AG04450 (cell line): ENCODE measurements around the gene TOB2. TPM values are rescaled to one million over a fixed set of nuclear protein-coding genes. Genes with fewer than 3 reads are reported as not detected.

Experiments used
- CTCF ChIA-PET: fragments of 300-600, 350-600 bp; formaldehyde crosslinking; extraction: SDS; loops from one replicate; lab custom pipeline; 2022; ENCODE audit warnings: antibody characterized with exemption, inconsistent platforms; lab: Charles Lee
- POLR2A ChIA-PET: fragments of 350-600 bp; formaldehyde crosslinking; extraction: SDS; loops from one replicate; lab custom pipeline; 2021; ENCODE audit warnings: antibody characterized with exemption, inconsistent platforms; lab: Yijun Ruan, JAX
- DNase-seq: peaks from one replicate; pipeline ENCODE4 v3.0.0-alpha.2; 2011; ENCODE audit warnings: low read depth, low spot score
- H3K27ac ChIP-seq: one replicate; pipeline ENCODE4 v1.5.1; 2012; ENCODE audit warnings: low read depth, low read length, control low read depth
- H3K27me3 ChIP-seq: one replicate; pipeline ENCODE4 v1.6.0; 2012; ENCODE audit warnings: low read length; ENCODE audit not compliant: control insufficient read depth, insufficient read depth
- H3K4me3 ChIP-seq: 2 replicates; pipeline ENCODE4 v1.5.1; 2011; ENCODE audit warnings: mild to moderate bottlenecking, low read depth, low read length, control low read depth
- H3K9me3 ChIP-seq: 2 replicates; pipeline ENCODE4 v1.5.1; 2012; ENCODE audit warnings: low read length; ENCODE audit not compliant: control insufficient read depth, insufficient read depth
- polyA plus RNA-seq: library from polyadenylated mRNA; depleted of rRNA; stranded (reverse); fragments of >200 nt; gene quantifications from 2 replicates; pipeline ENCODE4 v1.2.3, GENCODE V29; 2011
- TF ChIP-seq, protein P1 (sequence below): IDR thresholded peaks from 2 replicates; pipeline ENCODE4 v1.5.1; 2011; ENCODE audit warnings: low read depth, low read length, control low read depth, inconsistent platforms

Gene TOB2
- polyA plus RNA-seq, 1 experiment = 25.9 TPM

DNA sequence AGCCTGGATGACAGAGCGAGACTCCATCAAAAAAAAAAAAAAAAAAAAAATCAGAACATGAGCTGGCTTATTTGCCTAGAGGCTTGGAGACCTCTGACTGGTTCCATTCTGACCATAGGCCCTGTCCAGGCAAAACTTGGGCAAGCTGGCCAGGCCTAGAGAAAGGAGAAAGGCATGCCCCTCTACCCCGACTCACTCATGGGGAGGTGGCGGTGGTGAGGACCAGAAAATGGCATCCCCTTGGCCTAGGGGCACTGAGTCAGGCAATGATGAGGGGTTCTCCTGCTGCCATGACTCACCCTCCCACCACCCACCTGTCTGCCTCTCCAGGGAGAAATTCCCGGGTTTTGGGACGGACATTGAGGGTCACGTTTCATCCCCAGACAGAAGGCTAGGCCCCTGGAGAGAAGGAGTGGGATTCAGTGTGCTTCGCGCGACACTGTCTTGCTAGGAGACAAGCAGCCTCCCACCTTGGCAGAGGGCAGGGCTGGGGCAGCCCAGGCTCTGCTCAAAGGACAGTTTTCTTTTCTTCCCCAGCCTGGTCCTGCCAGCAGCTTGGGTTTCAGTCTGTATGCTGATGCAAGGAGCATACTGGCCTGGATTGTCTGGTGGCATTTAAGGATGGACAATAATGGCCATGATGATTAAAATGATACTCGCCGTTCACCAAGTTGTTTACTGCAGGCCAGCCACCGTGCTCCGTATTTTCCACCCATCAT lies 17.2 kb downstream of the TOB2 start:
- ChIA-PET POLR2A (interaction anchor here (0.7 to 2.1 kb wide), 2 partner anchors 17 to 62 kb away, joined by 4 to 10 read pairs; partner anchors contain the start of gene TOB2), CTCF (interaction anchor here (1.1 to 1.4 kb wide), 2 partner anchors 88 to 95 kb away, joined by 4 to 5 read pairs; no protein-coding TSS in a partner anchor)
- H3K27me3 ChIP-seq = no peaks in the 10 kb centered on the region
- H3K9me3 ChIP-seq = no peaks in the 10 kb centered on the region
- H3K27ac ChIP-seq = peak overlapping the region; percentile 31
- TF ChIP-seq, protein P1, sequence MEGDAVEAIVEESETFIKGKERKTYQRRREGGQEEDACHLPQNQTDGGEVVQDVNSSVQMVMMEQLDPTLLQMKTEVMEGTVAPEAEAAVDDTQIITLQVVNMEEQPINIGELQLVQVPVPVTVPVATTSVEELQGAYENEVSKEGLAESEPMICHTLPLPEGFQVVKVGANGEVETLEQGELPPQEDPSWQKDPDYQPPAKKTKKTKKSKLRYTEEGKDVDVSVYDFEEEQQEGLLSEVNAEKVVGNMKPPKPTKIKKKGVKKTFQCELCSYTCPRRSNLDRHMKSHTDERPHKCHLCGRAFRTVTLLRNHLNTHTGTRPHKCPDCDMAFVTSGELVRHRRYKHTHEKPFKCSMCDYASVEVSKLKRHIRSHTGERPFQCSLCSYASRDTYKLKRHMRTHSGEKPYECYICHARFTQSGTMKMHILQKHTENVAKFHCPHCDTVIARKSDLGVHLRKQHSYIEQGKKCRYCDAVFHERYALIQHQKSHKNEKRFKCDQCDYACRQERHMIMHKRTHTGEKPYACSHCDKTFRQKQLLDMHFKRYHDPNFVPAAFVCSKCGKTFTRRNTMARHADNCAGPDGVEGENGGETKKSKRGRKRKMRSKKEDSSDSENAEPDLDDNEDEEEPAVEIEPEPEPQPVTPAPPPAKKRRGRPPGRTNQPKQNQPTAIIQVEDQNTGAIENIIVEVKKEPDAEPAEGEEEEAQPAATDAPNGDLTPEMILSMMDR = no peak
- no peak overlapping the region for H3K4me3 ChIP-seq
- DNase-seq = no peak

DNA sequence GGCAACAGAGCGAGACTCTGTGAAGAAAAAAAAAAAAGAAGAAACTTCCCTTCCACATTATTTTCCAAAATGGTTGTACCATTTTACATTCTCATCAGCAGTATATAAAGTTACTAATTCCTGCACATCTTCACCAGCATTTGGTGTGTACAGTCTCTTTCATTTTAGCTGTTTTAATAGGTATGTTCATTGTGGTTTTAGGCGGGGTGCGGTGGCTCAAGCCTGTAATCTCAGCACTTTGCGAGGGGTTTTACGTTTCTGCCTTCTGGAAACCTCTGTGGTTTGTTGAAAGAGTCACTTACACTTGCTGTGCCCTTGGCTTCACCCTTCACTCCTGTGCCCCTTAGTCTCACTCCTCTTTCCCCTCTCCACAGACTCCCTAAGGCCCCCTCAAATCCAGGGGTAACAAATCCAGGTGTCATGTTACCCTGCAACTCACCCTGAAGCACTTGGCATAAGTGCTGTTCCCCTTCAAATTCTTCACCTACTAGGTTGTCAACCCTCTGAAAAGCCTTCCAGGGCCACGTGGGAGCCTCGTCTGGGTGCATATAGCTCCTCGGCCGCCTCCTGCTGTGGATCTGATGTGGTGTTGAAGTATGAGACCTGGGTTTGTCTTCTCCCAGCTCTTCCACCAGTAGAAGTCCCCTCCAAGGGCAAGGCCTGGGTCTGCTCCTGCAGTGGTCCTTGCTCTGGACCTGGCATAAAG lies 20.8 kb downstream of the TOB2 start:
- TF ChIP-seq, protein P1 = no peak
- no peaks in the 10 kb centered on the region for H3K9me3 ChIP-seq
- ChIA-PET POLR2A (no interaction called here), CTCF (interaction anchor here (0.6 to 1.9 kb wide), 2 partner anchors 23 to 92 kb away, joined by 5 read pairs; no protein-coding TSS in a partner anchor)
- no peak overlapping the region for H3K27ac ChIP-seq
- no peaks in the 10 kb centered on the region for H3K27me3 ChIP-seq
- no peak for DNase-seq
- H3K4me3 ChIP-seq = no peak overlapping the region

DNA sequence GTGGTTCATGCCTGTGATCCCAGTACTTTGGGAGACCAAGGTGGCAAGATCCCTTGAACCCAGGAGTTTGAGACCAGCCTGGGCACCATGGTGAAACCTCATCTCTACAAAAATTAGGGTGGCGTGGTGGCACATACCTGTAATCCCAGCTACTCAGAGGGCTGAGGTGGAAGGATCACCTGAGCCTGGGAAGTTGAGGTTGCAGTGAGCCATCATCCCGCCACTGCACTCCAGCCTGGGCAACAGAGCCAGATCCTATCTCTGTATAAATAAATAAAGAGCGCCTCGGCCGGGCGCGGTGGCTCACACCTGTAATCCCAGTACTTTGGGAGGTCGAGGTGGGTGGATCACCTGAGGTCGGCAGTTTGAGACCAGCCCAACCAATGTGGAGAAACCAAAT lies 27.9 kb downstream of the TOB2 start:
- TF ChIP-seq, protein P1 = no peak
- Histone ChIP-seq H3K27ac (no peak overlapping the region), H3K4me3 (no peak overlapping the region), H3K27me3 (no peaks in the 10 kb centered on the region), H3K9me3 (no peaks in the 10 kb centered on the region)
- CTCF ChIA-PET = interaction anchor here (2.0 to 3.3 kb wide), 2 partner anchors 15 to 99 kb away, joined by 7 to 10 read pairs; no protein-coding TSS in a partner anchor
- DNase-seq = no peak
- POLR2A ChIA-PET = interaction anchor here (0.6 kb wide), 1 partner anchor 37 kb away, joined by 3 read pairs; the partner anchor contains the start of gene TEF

DNA sequence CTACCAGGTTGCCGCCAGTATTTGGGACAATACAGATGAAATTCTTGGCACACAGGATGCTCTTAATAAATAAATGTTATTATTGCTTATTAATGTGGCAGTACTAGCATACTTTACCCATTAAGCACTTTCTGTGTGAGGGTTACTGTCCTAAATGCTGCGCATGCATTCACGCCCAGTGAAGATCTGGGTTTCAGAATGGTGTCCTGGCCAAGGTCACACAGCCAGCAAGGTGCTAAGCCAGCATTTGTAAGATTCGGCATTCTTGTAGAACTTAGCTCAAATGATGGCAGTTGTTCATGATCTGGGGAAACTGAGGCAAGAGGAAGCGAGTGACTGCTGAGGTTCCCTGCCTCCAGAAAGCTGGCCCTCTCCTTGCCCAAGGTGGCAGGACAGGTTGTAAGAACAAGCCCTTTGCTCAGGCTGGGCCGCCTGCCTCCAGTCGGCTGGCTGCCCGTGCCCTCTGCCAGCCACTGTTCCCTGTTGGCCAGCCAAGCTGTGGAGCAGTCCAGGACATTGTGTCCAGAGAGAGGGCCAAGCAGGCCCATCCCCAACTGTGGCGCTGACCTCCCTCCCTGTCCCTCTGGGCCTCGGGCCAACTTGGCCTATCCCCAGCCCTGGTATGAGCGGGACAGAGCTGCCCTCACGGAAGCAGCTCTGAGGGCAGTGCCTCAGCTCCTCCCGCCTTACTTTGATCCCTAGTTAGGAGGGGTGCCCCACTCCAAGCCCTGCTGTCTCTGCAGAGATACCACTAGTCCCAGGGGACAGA lies 28.8 kb downstream of the TOB2 start:
- ChIA-PET POLR2A (interaction anchor here (0.6 kb wide), 1 partner anchor 36 kb away, joined by 3 read pairs; the partner anchor contains the start of gene TEF), CTCF (interaction anchor here (2.0 to 3.3 kb wide), 2 partner anchors 14 to 100 kb away, joined by 7 to 10 read pairs; no protein-coding TSS in a partner anchor)
- TF ChIP-seq, protein P1 = no peak
- DNase-seq = no peak
- Histone ChIP-seq H3K4me3 (no peak overlapping the region), H3K9me3 (no peaks in the 10 kb centered on the region), H3K27me3 (no peaks in the 10 kb centered on the region), H3K27ac (no peak overlapping the region)
